ENCODE measurements around the gene GRID2IP.

Gene GRID2IP

GRCh38 chr7:6545398-6546126 is 5.7 kb downstream of the GRID2IP start:
- peak overlapping the region; percentile 29; the same call in 1 of the 2 replicates for H3K4me3 ChIP-seq
- H3K4me1 ChIP-seq: peaks cover 100% of the 10 kb centered on the region
- H3K36me3 ChIP-seq: no peaks in the 10 kb centered on the region
- H4K20me1 ChIP-seq: no peaks in the 10 kb centered on the region
- H3K9ac ChIP-seq: peak overlapping the region; percentile 71
- H3K9me3 ChIP-seq: no peaks in the 10 kb centered on the region
- H3K4me2 ChIP-seq: peak overlapping the region; percentile 83
- H3K27me3 ChIP-seq: no peaks in the 10 kb centered on the region
- peak overlapping the region; percentile 95 for H3K27ac ChIP-seq
- TF ChIP-seq Cebpa-rat (IDR thresholded peaks at IDR 0.05): no peak

- Histone ChIP-seq H3K36me3 (no peaks in the 10 kb centered on the region), H3K9me3 (no peaks in the 10 kb centered on the region), H3K4me3 (no peak overlapping the region), H3K27ac (peak overlapping the region; percentile 95), H3K9ac (no peak overlapping the region), H3K4me2 (peak overlapping the region; percentile 83), H3K27me3 (no peaks in the 10 kb centered on the region), H3K4me1 (peaks cover 99% of the 10 kb centered on the region), H4K20me1 (no peaks in the 10 kb centered on the region)
- no peak for TF ChIP-seq Cebpa-rat (IDR thresholded peaks at IDR 0.05)
Observed at GRCh38 chr7:6542368-6542767, 8.9 kb downstream of the GRID2IP start.

- peaks cover 92% of the 10 kb centered on the region for H3K4me1 ChIP-seq
- H3K4me3 ChIP-seq: peak overlapping the region; percentile 94
- peak overlapping the region; percentile 96 for H3K27ac ChIP-seq
- H3K9ac ChIP-seq: peak overlapping the region; percentile 70
- TF ChIP-seq Cebpa-rat (IDR thresholded peaks at IDR 0.05): no peak
- no peaks in the 10 kb centered on the region for H3K36me3 ChIP-seq
- 0 out of 2 replicates have a peak, but pooled peaks cover 5% of the 10 kb centered on the region for H4K20me1 ChIP-seq
- no peaks in the 10 kb centered on the region for H3K9me3 ChIP-seq
- no peaks in the 10 kb centered on the region for H3K27me3 ChIP-seq
- peak overlapping the region; percentile 98 for H3K4me2 ChIP-seq
Observed at GRCh38 chr7:6536262-6537260, 14.7 kb downstream of the GRID2IP start.

- Histone ChIP-seq H3K4me2 (peak overlapping the region; percentile 98), H3K4me3 (peak overlapping the region; percentile 94), H3K9ac (peak overlapping the region; percentile 95), H3K27ac (peak overlapping the region; percentile 96), H3K4me1 (peaks cover 75% of the 10 kb centered on the region), H3K27me3 (no peaks in the 10 kb centered on the region), H4K20me1 (peaks cover 13% of the 10 kb centered on the region), H3K36me3 (no peaks in the 10 kb centered on the region), H3K9me3 (no peaks in the 10 kb centered on the region)
- TF ChIP-seq Cebpa-rat (IDR thresholded peaks at IDR 0.05): no peak
Observed at GRCh38 chr7:6533893-6534495, 17.3 kb downstream of the GRID2IP start.

DNA sequence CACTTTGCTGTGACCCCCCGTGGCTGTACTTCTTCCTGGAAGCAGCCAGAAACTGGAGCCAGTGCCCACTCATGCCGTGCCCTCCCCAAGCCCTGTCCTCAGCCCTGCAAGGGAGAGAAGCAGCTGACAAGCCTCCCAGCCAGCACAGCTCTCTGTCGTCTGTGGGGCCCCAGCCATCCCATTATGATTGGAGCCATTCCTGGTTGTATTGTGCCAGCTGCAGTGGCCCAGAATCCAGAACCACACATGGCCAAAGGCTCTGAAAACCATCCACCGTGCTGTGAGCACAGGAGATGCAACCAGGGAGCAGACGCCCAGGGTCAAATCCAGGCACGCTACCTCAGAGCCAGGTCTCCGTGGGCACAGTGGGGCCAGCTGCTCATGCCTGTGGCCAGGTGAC is 18.7 kb downstream of the GRID2IP start:
- Histone ChIP-seq H3K9ac (peak overlapping the region; percentile 95), H3K27me3 (no peaks in the 10 kb centered on the region), H3K27ac (peak overlapping the region; percentile 96), H3K4me1 (peaks cover 75% of the 10 kb centered on the region), H3K4me3 (peak overlapping the region; percentile 94), H3K36me3 (no peaks in the 10 kb centered on the region), H3K4me2 (peak overlapping the region; percentile 98), H3K9me3 (no peaks in the 10 kb centered on the region), H4K20me1 (peaks cover 28% of the 10 kb centered on the region)
- TF ChIP-seq Cebpa-rat (IDR thresholded peaks at IDR 0.05): no peak

GRCh38 chr7:6531492-6532279 is 19.6 kb downstream of the GRID2IP start:
- Histone ChIP-seq H3K36me3 (no peaks in the 10 kb centered on the region), H3K9ac (peak overlapping the region; percentile 95), H3K27ac (peak overlapping the region; percentile 96), H3K4me1 (peaks cover 77% of the 10 kb centered on the region), H3K4me2 (peak overlapping the region; percentile 98), H3K4me3 (peak overlapping the region; percentile 94), H3K27me3 (no peaks in the 10 kb centered on the region), H4K20me1 (peaks cover 37% of the 10 kb centered on the region), H3K9me3 (no peaks in the 10 kb centered on the region)
- TF ChIP-seq Cebpa-rat (IDR thresholded peaks at IDR 0.05): no peak

- H4K20me1 ChIP-seq: peaks cover 45% of the 10 kb centered on the region
- peaks cover 78% of the 10 kb centered on the region for H3K4me1 ChIP-seq
- peak overlapping the region; percentile 94 for H3K4me3 ChIP-seq
- peak overlapping the region; percentile 95 for H3K9ac ChIP-seq
- H3K9me3 ChIP-seq: no peaks in the 10 kb centered on the region
- peaks cover 4% of the 10 kb centered on the region for H3K36me3 ChIP-seq
- H3K27me3 ChIP-seq: no peaks in the 10 kb centered on the region
- peak overlapping the region; percentile 96 for H3K27ac ChIP-seq
- peak overlapping the region; percentile 98 for H3K4me2 ChIP-seq
- TF ChIP-seq Cebpa-rat (IDR thresholded peaks at IDR 0.05): no peak
Observed at GRCh38 chr7:6530626-6531491, 20.4 kb downstream of the GRID2IP start.

DNA sequence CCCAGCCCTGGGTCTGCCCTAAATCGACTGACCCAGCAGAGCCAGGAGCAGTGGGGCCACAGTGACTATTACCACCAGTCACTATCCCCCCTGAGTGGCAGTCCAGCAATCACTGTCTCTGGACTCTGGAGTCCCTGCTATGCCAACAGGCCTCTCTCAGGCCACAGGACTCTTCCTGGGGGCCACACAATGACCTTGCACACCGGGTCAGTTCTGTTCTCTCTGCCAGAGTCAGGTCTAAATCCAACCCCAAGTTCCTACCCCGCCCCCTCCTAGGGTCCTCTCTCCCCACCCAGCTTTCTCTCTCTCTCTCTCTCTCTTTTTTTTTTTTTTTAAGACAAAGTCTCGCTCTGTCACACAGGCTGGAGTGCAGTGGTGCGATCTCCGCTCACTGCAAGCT is 21.6 kb downstream of the GRID2IP start:
- Histone ChIP-seq H4K20me1 (peaks cover 55% of the 10 kb centered on the region), H3K4me2 (peak overlapping the region; percentile 98), H3K4me3 (peak overlapping the region; percentile 94), H3K27ac (peak overlapping the region; percentile 96), H3K27me3 (no peaks in the 10 kb centered on the region), H3K4me1 (peaks cover 68% of the 10 kb centered on the region), H3K9ac (peak overlapping the region; percentile 95), H3K9me3 (no peaks in the 10 kb centered on the region), H3K36me3 (peaks cover 16% of the 10 kb centered on the region)
- no peak for TF ChIP-seq Cebpa-rat (IDR thresholded peaks at IDR 0.05)
